Epithelial cell of esophagus (primary cell): ENCODE data around the gene PARD3B.

Experiments
- DNase-seq: peaks from one replicate; pipeline ENCODE4 v3.0.0; 2010; ENCODE audit warnings: low read depth
- H3K4me3 ChIP-seq: 2 replicates; pipeline ENCODE4 v1.5.1; 2011; ENCODE audit warnings: mild to moderate bottlenecking, low read length, control low read depth
- CTCF ChIP-seq: IDR thresholded peaks from 2 replicates; pipeline ENCODE4 v1.5.1; 2011; ENCODE audit warnings: low read depth, mild to moderate bottlenecking, low read length, control low read depth, inconsistent platforms; ENCODE audit not compliant: insufficient read depth; ENCODE audit errors: missing control alignments

The PARD3B gene

GRCh38 chr2:205646680-205647079, 1101.4 kb downstream of the PARD3B start:
- no peak overlapping the region for H3K4me3 ChIP-seq
- TF ChIP-seq CTCF: no peak
- no peak for DNase-seq

GRCh38 chr2:205650450-205650849, 1105.2 kb downstream of the PARD3B start:
- TF ChIP-seq CTCF: no peak
- H3K4me3 ChIP-seq: no peak overlapping the region
- peak; percentile 89 for DNase-seq

GRCh38 chr2:205650931-205651330, 1105.7 kb downstream of the PARD3B start:
- no peak for DNase-seq
- no peak overlapping the region for H3K4me3 ChIP-seq
- TF ChIP-seq CTCF: no peak

- no peak for TF ChIP-seq CTCF
- H3K4me3 ChIP-seq: no peak overlapping the region
- no peak for DNase-seq
These were observed 1106.4 kb downstream of the PARD3B start for GRCh38 chr2:205651719-205652118.

GRCh38 chr2:205654878-205655605, 1109.8 kb downstream of the PARD3B start:
- TF ChIP-seq CTCF: no peak
- DNase-seq: peak; percentile 82
- no peak overlapping the region for H3K4me3 ChIP-seq

- no peak overlapping the region for H3K4me3 ChIP-seq
- DNase-seq: no peak
- TF ChIP-seq CTCF: no peak
These were observed 1110.6 kb downstream of the PARD3B start for GRCh38 chr2:205655779-205656456.
